Lower leg skin (tissue), 4 donors: ENCODE measurements around the gene UBL4B. TPM values are rescaled to one million over a fixed set of nuclear protein-coding genes. Genes with fewer than 3 reads are reported as not detected.

ENCODE experiments used
- DNase-seq, 2 donors: peaks; one replicate each; pipeline ENCODE4 v3.0.0-alpha.2; 2019; ENCODE audit warnings: low spot score in 2 of 2
- H3K4me3 ChIP-seq: fragments of 200-600 bp; sonication (generic); 2 replicates; pipeline ENCODE4 v1.5.1; 2017; ENCODE audit warnings: mild to moderate bottlenecking, low read depth; ENCODE audit not compliant: poor library complexity, severe bottlenecking
- CTCF ChIP-seq, 3 donors: fragments of 450-650 bp; IDR thresholded peaks; one replicate each; pipeline ENCODE4 v1.5.1; 2016; ENCODE audit warnings: antibody characterized with exemption in 3 of 3, mild to moderate bottlenecking in 3 of 3, moderate library complexity in 2 of 3
- POLR2A ChIP-seq, 2 donors: fragments of 450-650 bp; IDR thresholded peaks; one replicate each; pipeline ENCODE4 v1.6.1; 2016 to 2017; ENCODE audit warnings: antibody characterized with exemption in 2 of 2, mild to moderate bottlenecking in 1 of 2, moderate library complexity in 1 of 2
- WGBS, 2 donors: methylation state at CpG; one replicate each; pipeline ENCODE4 v1.1.5; 2018; 5-methylcytosine and 5-hydroxymethylcytosine counted together
- intact Hi-C: fragments of 100-400 bp; cut with DNase I; formaldehyde crosslinking; loops from one replicate; pipeline ENCODE4 v1.15.0; 2023; ENCODE audit warnings: low total_unique reads
- total RNA-seq, 4 donors: library from RNA; depleted of rRNA; stranded (reverse); fragments of >200 nt; gene quantifications; one replicate each; pipeline ENCODE4 v1.1.0, GENCODE V29; 2016

The UBL4B gene
- total RNA-seq, 4 donors from 2014 or later = 3.0 TPM; not detected in 3

DNA sequence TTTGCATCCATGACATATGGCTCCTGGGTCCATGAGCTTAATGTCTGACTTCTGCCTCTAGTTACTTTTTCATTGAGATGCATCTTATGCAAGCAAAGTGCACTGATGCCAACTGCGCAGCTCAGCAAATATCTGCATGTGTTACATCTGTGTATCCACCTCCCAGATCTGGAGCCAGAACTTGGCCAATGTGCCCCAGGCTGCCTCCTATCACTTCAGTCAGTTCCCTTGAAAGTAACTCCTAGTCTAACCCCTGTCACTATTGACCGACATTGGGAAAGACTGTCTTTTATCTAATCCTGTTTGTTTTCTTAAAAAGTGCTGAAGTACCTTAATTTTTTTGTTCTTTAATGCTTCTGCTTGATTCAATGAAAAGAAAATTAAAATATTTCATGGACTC is 19.3 kb upstream of the UBL4B start:
- no peak for DNase-seq
- intact Hi-C loops = no loop called here
- 59 to 61% methylated on average over 2 of the region's 2 CpGs for WGBS, 2 donors
- no peak overlapping the region for H3K4me3 ChIP-seq
- TF ChIP-seq CTCF (IDR thresholded peaks at IDR 0.05) (no peak), POLR2A (IDR thresholded peaks at IDR 0.05) (no peak)

DNA sequence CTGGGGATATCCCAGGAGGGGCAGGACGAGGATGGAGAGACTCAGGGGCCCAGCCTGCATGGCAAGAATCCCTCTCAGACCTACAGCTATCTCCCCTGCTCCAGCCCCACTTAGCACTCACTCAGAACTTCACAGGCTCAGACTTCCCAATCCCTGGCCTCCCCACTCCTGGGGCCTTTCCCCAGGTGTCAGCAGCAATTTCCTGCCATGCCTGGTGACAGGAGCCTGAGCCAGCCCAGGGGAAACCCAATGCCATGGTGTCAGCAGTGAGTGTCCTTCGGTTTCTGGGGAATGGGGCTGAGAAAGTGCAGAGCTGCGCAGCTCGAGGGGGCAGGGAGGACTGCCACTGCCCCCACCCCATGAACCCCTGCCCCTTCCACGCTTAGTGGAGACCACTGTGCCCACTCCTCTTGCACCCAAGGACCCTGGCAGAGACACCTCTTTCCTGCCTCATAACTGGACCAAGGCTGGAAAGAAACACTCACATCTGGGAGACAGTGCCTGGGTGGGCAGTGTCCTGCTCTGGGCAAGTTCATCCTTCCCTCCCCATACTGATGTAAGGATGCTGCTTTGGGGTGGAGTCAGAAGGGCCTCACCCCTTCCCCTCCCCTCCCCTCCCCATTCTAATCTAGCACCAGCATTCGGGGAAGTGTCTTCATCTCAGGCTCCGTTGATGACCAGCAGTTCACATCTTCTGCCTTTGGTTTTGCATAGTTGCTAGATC is 17.1 kb upstream of the UBL4B start:
- intact Hi-C loops = no loop called here
- no peak for TF ChIP-seq POLR2A (IDR thresholded peaks at IDR 0.05)
- TF ChIP-seq CTCF (IDR thresholded peaks at IDR 0.05) = no peak
- WGBS, 2 donors = 59 to 67% methylated on average over 7 of the region's 7 CpGs
- H3K4me3 ChIP-seq = no peak overlapping the region
- no peak for DNase-seq

- 78 to 82% methylated on average over 11 of the region's 11 CpGs for WGBS, 2 donors
- TF ChIP-seq CTCF (IDR thresholded peaks at IDR 0.05) (no peak), POLR2A (IDR thresholded peaks at IDR 0.05) (no peak)
- H3K4me3 ChIP-seq = no peak overlapping the region
- intact Hi-C loops = no loop called here
- DNase-seq = no peak
Observed at GRCh38 chr1:110097507-110098221, 14.6 kb upstream of the UBL4B start.

GRCh38 chr1:110098222-110099026 is 13.8 kb upstream of the UBL4B start:
- no peak for DNase-seq
- WGBS, 2 donors = 68 to 80% methylated on average over 9 of the region's 9 CpGs
- intact Hi-C loops = no loop called here
- H3K4me3 ChIP-seq = no peak overlapping the region
- TF ChIP-seq CTCF (IDR thresholded peaks at IDR 0.05) (no peak), POLR2A (IDR thresholded peaks at IDR 0.05) (no peak)

DNA sequence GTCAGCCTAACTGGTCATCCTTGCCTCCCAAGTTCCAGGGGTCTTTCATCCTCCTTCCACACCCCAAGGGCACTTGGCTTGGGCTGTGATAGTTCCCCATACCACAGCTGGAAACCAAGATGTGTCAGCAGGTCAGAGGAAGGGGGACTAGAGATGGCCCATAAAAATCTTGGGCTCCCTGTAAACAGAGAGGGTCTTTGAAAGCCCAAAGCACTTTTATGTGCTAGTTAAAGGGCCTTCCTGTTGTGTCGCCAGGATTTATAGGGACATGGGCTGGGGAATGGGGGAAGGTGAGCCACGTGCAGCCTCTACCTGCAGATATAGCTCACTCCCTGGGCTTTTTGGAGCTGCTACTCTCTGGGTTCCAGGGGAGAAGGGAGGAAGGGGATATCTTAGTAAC is 11.9 kb upstream of the UBL4B start:
- WGBS, 2 donors = 62 to 70% methylated on average over 2 of the region's 2 CpGs
- TF ChIP-seq POLR2A (IDR thresholded peaks at IDR 0.05) = no peak
- no peak for TF ChIP-seq CTCF (IDR thresholded peaks at IDR 0.05)
- DNase-seq = no peak
- H3K4me3 ChIP-seq = no peak overlapping the region
- intact Hi-C loops = no loop called here
